Endothelial cell of umbilical vein (primary cell): Measurements from ENCODE around the gene ATXN2.

Experiments used
- CTCF ChIP-seq, 2 donors: IDR thresholded peaks; 1 replicate in 1 of 2; 2 replicates in 1 of 2; pipeline ENCODE4 v1.5.1; 2011; ENCODE audit warnings: low read length in 2 of 2, mild to moderate bottlenecking in 2 of 2, moderate library complexity in 2 of 2, control low read depth in 1 of 2, inconsistent platforms in 1 of 2, low read depth in 1 of 2; ENCODE audit not compliant: insufficient read depth in 1 of 2; ENCODE audit errors: extremely low read depth in 1 of 2
- FOS ChIP-seq: IDR thresholded peaks from 2 replicates; pipeline ENCODE4 v1.6.1; 2011; ENCODE audit warnings: mild to moderate bottlenecking, low read length, moderate library complexity, borderline replicate concordance; ENCODE audit not compliant: insufficient read depth
- JUN ChIP-seq: IDR thresholded peaks from 2 replicates; pipeline ENCODE4 v1.6.1; 2011; ENCODE audit warnings: borderline replicate concordance, low read depth; ENCODE audit not compliant: insufficient read length, insufficient read depth
- POLR2A ChIP-seq: IDR thresholded peaks from 2 replicates; pipeline ENCODE4 v1.6.1; 2012; ENCODE audit warnings: low read depth, mild to moderate bottlenecking, control low read depth, low read length

- TF ChIP-seq POLR2A (no peak), CTCF (IDR thresholded peaks at IDR 0.05; ENCODE audit: extremely low read depth in 1 of 2, insufficient read depth in 1 of 2, low read depth in 1 of 2, low read length in 2 of 2) (no peak), JUN (no peak), FOS (no peak)
Measured at GRCh38 chr12:111643427-111643826, 44.3 kb upstream of the ATXN2 start.
